Endothelial cell of umbilical vein (primary cell): ENCODE data around the gene SNX5. TPM values are rescaled to one million over a fixed set of nuclear protein-coding genes. Genes with fewer than 3 reads are reported as not detected.
A peak's percentile ranks its signal among the peaks of the same experiment; 100 is the strongest.

Experiments used
- BruUV-seq: library from RNA; stranded (reverse); fragments of 400-500 nt; replicated peaks from 2 replicates; lab custom pipeline; 2021; lab: Mats Ljungman, UMichigan
- CTCF ChIA-PET: fragments of 300-600, 350-600 bp; sonication (Branson Sonifier 250); formaldehyde crosslinking; loops from one replicate; lab custom pipeline; 2021; ENCODE audit warnings: antibody characterized with exemption, inconsistent platforms; lab: Charles Lee
- POLR2A ChIA-PET: fragments of 300-600, 350-600 bp; sonication (Branson Sonifier 250); formaldehyde crosslinking; loops from one replicate; lab custom pipeline; 2021; ENCODE audit warnings: antibody characterized with exemption, inconsistent platforms; lab: Charles Lee
- DNase-seq: peaks from one replicate; pipeline ENCODE4 v3.0.0-alpha.2; 2011; ENCODE audit warnings: low read depth, low spot score
- FAIRE-seq: peaks from 2 replicates; lab custom pipeline; 2011; peaks lifted over from hg19 to GRCh38; lab: Jason Lieb, UNC
- H2AFZ ChIP-seq: 2 replicates; pipeline ENCODE4 v1.6.0; 2012; ENCODE audit warnings: low read depth, low read length, control low read depth, inconsistent platforms
- H3K27ac ChIP-seq: 2 replicates; pipeline ENCODE4 v1.5.1; 2011; ENCODE audit warnings: low read depth, mild to moderate bottlenecking, control low read depth, low read length, moderate library complexity; ENCODE audit not compliant: insufficient read depth
- H3K27me3 ChIP-seq, 2 experiments: 2 replicates each; pipeline versions ENCODE4 v1.6.0 to v1.6.1; 2011; ENCODE audit warnings: low read length in 2 of 2, mixed read lengths in 1 of 2; ENCODE audit not compliant: control insufficient read depth in 2 of 2, insufficient read depth in 2 of 2
- H3K36me3 ChIP-seq, 2 experiments: 2 replicates in 1 of 2; 3 replicates in 1 of 2; pipeline ENCODE4 v1.5.1; 2011; ENCODE audit warnings: low read length in 2 of 2, mild to moderate bottlenecking in 1 of 2, moderate library complexity in 1 of 2; ENCODE audit not compliant: control insufficient read depth in 2 of 2, insufficient read depth in 2 of 2; ENCODE audit errors: extremely low read depth in 1 of 2
- H3K4me1 ChIP-seq: 3 replicates; pipeline ENCODE4 v1.5.1; 2011; ENCODE audit warnings: mild to moderate bottlenecking, low read length; ENCODE audit not compliant: control insufficient read depth, insufficient read depth; ENCODE audit errors: extremely low read depth
- H3K4me2 ChIP-seq: 2 replicates; pipeline ENCODE4 v1.6.1; 2011; ENCODE audit warnings: low read length, control low read depth, mixed read lengths; ENCODE audit not compliant: insufficient read depth
- H3K4me3 ChIP-seq, 3 experiments: fragments of 200-600 bp in 1 of 3; sonication (generic), shearing (Covaris generic) in 1 of 3; replicated peaks in 1 of 3; 2 replicates each; pipeline ENCODE4 v1.5.1; 2011 to 2016; ENCODE audit warnings: control low read depth in 3 of 3, low read length in 3 of 3, mild to moderate bottlenecking in 2 of 3, inconsistent platforms in 1 of 3, low read depth in 1 of 3, moderate library complexity in 1 of 3; ENCODE audit not compliant: insufficient read depth in 1 of 3
- H3K79me2 ChIP-seq: 2 replicates; pipeline ENCODE4 v1.6.0; 2012; ENCODE audit warnings: low read length, inconsistent platforms; ENCODE audit not compliant: control insufficient read depth, insufficient read depth
- H3K9ac ChIP-seq: replicated peaks from 2 replicates; pipeline ENCODE3; 2011; ENCODE audit warnings: low read length, control low read depth; ENCODE audit not compliant: insufficient read depth; ENCODE audit errors: extremely low read depth
- H3K9me1 ChIP-seq: replicated peaks from 3 replicates; pipeline ENCODE4 v1.6.0; 2011; ENCODE audit warnings: mild to moderate bottlenecking, low read length; ENCODE audit not compliant: control insufficient read depth, insufficient read depth; ENCODE audit errors: extremely low read depth
- H3K9me3 ChIP-seq: replicated peaks from 2 replicates; pipeline ENCODE4 v1.5.1; 2012; ENCODE audit warnings: low read length, inconsistent platforms; ENCODE audit not compliant: control insufficient read depth, insufficient read depth
- H4K20me1 ChIP-seq: replicated peaks from 2 replicates; pipeline ENCODE3; 2011; ENCODE audit warnings: mild to moderate bottlenecking, low read length; ENCODE audit not compliant: control insufficient read depth, insufficient read depth; ENCODE audit errors: extremely low read depth
- EZH2 ChIP-seq: IDR thresholded peaks from 2 replicates; pipeline ENCODE4 v1.6.1; 2012; ENCODE audit warnings: borderline replicate concordance, low read depth, mild to moderate bottlenecking, moderate library complexity, low read length, inconsistent platforms; ENCODE audit not compliant: severe bottlenecking
- FOS ChIP-seq: IDR thresholded peaks from 2 replicates; pipeline ENCODE4 v1.6.1; 2011; ENCODE audit warnings: mild to moderate bottlenecking, low read length, moderate library complexity, borderline replicate concordance; ENCODE audit not compliant: insufficient read depth
- GATA2 ChIP-seq: IDR thresholded peaks from 2 replicates; pipeline ENCODE4 v1.7.0; 2011; ENCODE audit warnings: low read depth, mild to moderate bottlenecking, moderate library complexity, mixed read lengths, low read length; ENCODE audit not compliant: insufficient read length, insufficient read depth
- JUN ChIP-seq: IDR thresholded peaks from 2 replicates; pipeline ENCODE4 v1.6.1; 2011; ENCODE audit warnings: borderline replicate concordance, low read depth; ENCODE audit not compliant: insufficient read length, insufficient read depth
- MAX ChIP-seq: IDR thresholded peaks from 2 replicates; pipeline ENCODE4 v1.6.1; 2011; ENCODE audit not compliant: insufficient read depth, insufficient read length
- POLR2A ChIP-seq: IDR thresholded peaks from 2 replicates; pipeline ENCODE4 v1.6.1; 2012; ENCODE audit warnings: low read depth, mild to moderate bottlenecking, control low read depth, low read length
- POLR2AphosphoS5 ChIP-seq: IDR thresholded peaks from 2 replicates; pipeline ENCODE4 v1.6.1; 2012; ENCODE audit warnings: low read depth, mild to moderate bottlenecking, control low read depth, low read length, moderate library complexity; ENCODE audit not compliant: insufficient read depth
- dilution Hi-C: fragments of 300-500 bp; cut with MboI; formaldehyde crosslinking; loops from one replicate; pipeline ENCODE4 v1.15.0; 2019; ENCODE audit warnings: low sequenced_read_pairs; ENCODE audit not compliant: extremely low pct_ligation_motif_present
- intact Hi-C: fragments of 100-400 bp; cut with micrococcal nuclease; formaldehyde crosslinking; loops from one replicate; pipeline ENCODE4 v1.10.0; 2022
- polyA plus RNA-seq, 4 experiments: library from polyadenylated mRNA; depleted of rRNA in 3 of 4; stranded (reverse) in 3 of 4; unstranded in 1 of 4; fragments of >200 nt; gene quantifications; 2 replicates each; pipeline versions ENCODE4 v1.2.1 to v1.2.3, GENCODE V29; 2011 to 2012; ENCODE audit warnings: missing spikeins in 1 of 4
- total RNA-seq: library from RNA; stranded (reverse); gene quantifications from 2 replicates; pipeline ENCODE4 v1.2.3, GENCODE V29; 2021
- TF ChIP-seq, protein P1 (sequence below), 2 donors: IDR thresholded peaks; 1 replicate in 1 of 2; 2 replicates in 1 of 2; pipeline ENCODE4 v1.5.1; 2011; ENCODE audit warnings: low read length in 2 of 2, mild to moderate bottlenecking in 2 of 2, moderate library complexity in 2 of 2, control low read depth in 1 of 2, inconsistent platforms in 1 of 2, low read depth in 1 of 2; ENCODE audit not compliant: insufficient read depth in 1 of 2; ENCODE audit errors: extremely low read depth in 1 of 2

The SNX5 gene
- total and polyA plus RNA-seq, 2 donors (not counting 3 experiments of a cell fraction or from before 2014, with no cell fraction given) = 76.2 to 121 TPM

- TF ChIP-seq POLR2AphosphoS5 = peak; percentile 73
- TF ChIP-seq JUN = no peak
- TF ChIP-seq POLR2A = peak; percentile 45
- TF ChIP-seq GATA2 = peak; percentile 58
- peak; percentile 69 for FAIRE-seq
- DNase-seq = peak; percentile 86
- peaks cover 0 to 3% of the 10 kb centered on the region in 2 experiments for H3K36me3 ChIP-seq
- POLR2A ChIA-PET = interaction anchor here (1.1 to 1.3 kb wide), 3 partner anchors 15 to 317 kb away, joined by 4 to 5 read pairs (median 5); partner anchors contain the start of gene ZNF133
- intact Hi-C loops = loop anchor here (1.0 kb wide), 1 partner anchor 401 kb away; the partner anchor contains the start of gene DSTN
- peaks cover 5% of the 10 kb centered on the region for H4K20me1 ChIP-seq
- H3K9me1 ChIP-seq = no peaks in the 10 kb centered on the region
- peak overlapping the region; percentile 99 for H3K4me2 ChIP-seq
- BruUV-seq = no TSS peak
- peak overlapping the region; percentile 4 for H2AFZ ChIP-seq
- H3K9ac ChIP-seq = peak overlapping the region; percentile 97
- no peaks in the 10 kb centered on the region for H3K27me3 ChIP-seq
- peak overlapping the region; percentile 92 for H3K27ac ChIP-seq
- H3K4me1 ChIP-seq = peaks cover 37% of the 10 kb centered on the region
- H3K9me3 ChIP-seq = no peaks in the 10 kb centered on the region
- dilution Hi-C loops = no loop called here
- H3K79me2 ChIP-seq = peaks cover 64% of the 10 kb centered on the region
- CTCF ChIA-PET = interaction anchor here (1.3 to 7.7 kb wide), 4 partner anchors 12 to 33 kb away, joined by 5 to 104 read pairs (median 44); no protein-coding TSS in a partner anchor
- H3K4me3 ChIP-seq = peak overlapping the region; percentile 22 to 74 (median 39)
Observed at GRCh38 chr20:17971300-17972013, 2.9 kb upstream of the SNX5 start.

DNA sequence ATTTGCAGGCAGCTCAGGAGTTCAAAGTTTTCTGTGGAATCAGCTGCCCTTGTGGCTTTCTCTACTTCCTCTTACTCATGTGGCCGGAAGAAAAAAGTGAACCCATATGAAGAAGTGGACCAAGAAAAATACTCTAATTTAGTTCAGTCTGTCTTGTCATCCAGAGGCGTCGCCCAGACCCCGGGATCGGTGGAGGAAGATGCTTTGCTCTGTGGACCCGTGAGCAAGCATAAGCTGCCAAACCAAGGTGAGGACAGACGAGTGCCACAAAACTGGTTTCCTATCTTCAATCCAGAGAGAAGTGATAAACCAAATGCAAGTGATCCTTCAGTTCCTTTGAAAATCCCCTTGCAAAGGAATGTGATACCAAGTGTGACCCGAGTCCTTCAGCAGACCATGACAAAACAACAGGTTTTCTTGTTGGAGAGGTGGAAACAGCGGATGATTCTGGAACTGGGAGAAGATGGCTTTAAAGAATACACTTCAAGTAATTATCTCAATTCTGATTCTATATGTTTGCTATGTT, 1.4 kb upstream of the SNX5 start:
- TSS peak; percentile 40 for BruUV-seq
- peak overlapping the region; percentile 92 for H3K27ac ChIP-seq
- intact Hi-C loops (loop anchor here (1.0 to 10.0 kb wide), 2 partner anchors 23 to 165 kb away; partner anchors contain the start of genes KAT14 and PET117), dilution Hi-C loops (no loop called here)
- peak overlapping the region; percentile 46 for H2AFZ ChIP-seq
- ChIA-PET POLR2A (no interaction called here), CTCF (interaction anchor here (0.6 to 7.7 kb wide), 5 partner anchors 13 to 303 kb away, joined by 3 to 104 read pairs (median 8); no protein-coding TSS in a partner anchor)
- peaks cover 79% of the 10 kb centered on the region for H3K79me2 ChIP-seq
- DNase-seq (peak; percentile 77), FAIRE-seq (peak; percentile 90)
- H3K9me3 ChIP-seq = no peaks in the 10 kb centered on the region
- no peaks in the 10 kb centered on the region for H3K9me1 ChIP-seq
- peaks cover 11% of the 10 kb centered on the region for H4K20me1 ChIP-seq
- TF ChIP-seq FOS (peak; percentile 65), POLR2AphosphoS5 (peak; percentile 59), GATA2 (peak; percentile 8), EZH2 (no peak), JUN (peak; percentile 15), MAX (no peak)
- TF ChIP-seq, protein P1, sequence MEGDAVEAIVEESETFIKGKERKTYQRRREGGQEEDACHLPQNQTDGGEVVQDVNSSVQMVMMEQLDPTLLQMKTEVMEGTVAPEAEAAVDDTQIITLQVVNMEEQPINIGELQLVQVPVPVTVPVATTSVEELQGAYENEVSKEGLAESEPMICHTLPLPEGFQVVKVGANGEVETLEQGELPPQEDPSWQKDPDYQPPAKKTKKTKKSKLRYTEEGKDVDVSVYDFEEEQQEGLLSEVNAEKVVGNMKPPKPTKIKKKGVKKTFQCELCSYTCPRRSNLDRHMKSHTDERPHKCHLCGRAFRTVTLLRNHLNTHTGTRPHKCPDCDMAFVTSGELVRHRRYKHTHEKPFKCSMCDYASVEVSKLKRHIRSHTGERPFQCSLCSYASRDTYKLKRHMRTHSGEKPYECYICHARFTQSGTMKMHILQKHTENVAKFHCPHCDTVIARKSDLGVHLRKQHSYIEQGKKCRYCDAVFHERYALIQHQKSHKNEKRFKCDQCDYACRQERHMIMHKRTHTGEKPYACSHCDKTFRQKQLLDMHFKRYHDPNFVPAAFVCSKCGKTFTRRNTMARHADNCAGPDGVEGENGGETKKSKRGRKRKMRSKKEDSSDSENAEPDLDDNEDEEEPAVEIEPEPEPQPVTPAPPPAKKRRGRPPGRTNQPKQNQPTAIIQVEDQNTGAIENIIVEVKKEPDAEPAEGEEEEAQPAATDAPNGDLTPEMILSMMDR (IDR thresholded peaks at IDR 0.05; ENCODE audit: extremely low read depth in 1 of 2, insufficient read depth in 1 of 2, low read depth in 1 of 2, low read length in 2 of 2) = no peak
- H3K9ac ChIP-seq = peak overlapping the region; percentile 97
- H3K4me2 ChIP-seq = peak overlapping the region; percentile 99
- H3K4me3 ChIP-seq = peak overlapping the region; percentile 30 to 97 (median 74)
- H3K36me3 ChIP-seq = no peaks in the 10 kb centered on the region
- H3K4me1 ChIP-seq = peaks cover 50% of the 10 kb centered on the region
- no peaks in the 10 kb centered on the region for H3K27me3 ChIP-seq
